Upper lobe of right lung (tissue), 1 donor: ENCODE measurements around the gene DNAJB6. TPM values are rescaled to one million over a fixed set of nuclear protein-coding genes. Genes with fewer than 3 reads are reported as not detected.
A peak's percentile ranks its signal among the peaks of the same experiment; 100 is the strongest.

ENCODE experiments used
- ATAC-seq: fragments of 200-7000 bp; cut with Tn5 transposase; one replicate; pipeline ENCODE4 v1.9.1; 2020; ENCODE audit warnings: mild to moderate bottlenecking, moderate library complexity
- DNase-seq: peaks from one replicate; pipeline ENCODE4 v3.0.0-alpha.2; 2020
- H3K27ac ChIP-seq: fragments of 200-600 bp; one replicate; pipeline ENCODE4 v1.8.0; 2022
- H3K27me3 ChIP-seq: fragments of 200-600 bp; one replicate; pipeline ENCODE4 v1.8.0; 2022; ENCODE audit warnings: mild to moderate bottlenecking
- H3K36me3 ChIP-seq: fragments of 200-600 bp; one replicate; pipeline ENCODE4 v1.8.0; 2022
- H3K4me1 ChIP-seq: fragments of 200-600 bp; one replicate; pipeline ENCODE4 v1.8.0; 2022
- H3K4me3 ChIP-seq: fragments of 200-600 bp; one replicate; pipeline ENCODE4 v1.8.0; 2022; ENCODE audit warnings: mild to moderate bottlenecking
- H3K9me3 ChIP-seq: fragments of 200-600 bp; one replicate; pipeline ENCODE4 v1.8.0; 2022
- intact Hi-C: fragments of 100-400 bp; cut with DNase I; formaldehyde crosslinking; loops from one replicate; pipeline ENCODE4 v1.11.0; 2022
- total RNA-seq: library from RNA; stranded (reverse); fragmentation: NEBNext Ultra II Directional; extraction: Animal tissue kit (Norgen Biotek cat#: 25700); gene quantifications from one replicate; pipeline ENCODE4 v1.2.1, GENCODE V29; 2021
- TF ChIP-seq, protein P1 (sequence below): fragments of 200-600 bp; IDR thresholded peaks from one replicate; pipeline ENCODE4 v1.8.0; 2022; ENCODE audit warnings: antibody characterized with exemption
- donor health status: DM: no; HTN: yes; CAD: no; lungs with severe emphysema.

Gene DNAJB6
- total RNA-seq, 1 donor from 2014 or later = 95.8 TPM

DNA sequence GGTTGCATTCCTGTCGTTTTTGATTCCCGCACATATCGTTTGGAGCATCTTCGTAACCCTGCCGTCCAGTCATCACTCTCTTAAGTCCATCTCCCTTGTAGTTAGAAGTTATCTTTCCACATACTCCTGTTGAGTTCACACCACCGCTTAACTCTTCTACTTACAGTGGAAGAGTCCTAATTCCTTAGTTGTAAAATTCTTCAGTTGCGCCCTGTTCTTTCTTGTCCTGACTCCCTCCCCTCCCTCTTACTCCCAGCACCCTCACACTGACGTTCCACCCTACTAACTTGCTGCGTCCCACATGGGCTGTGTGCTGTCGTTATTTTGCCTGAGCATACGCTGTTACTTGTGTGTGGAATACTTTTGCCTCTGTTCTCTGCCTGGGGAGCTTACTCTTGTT lies 11.7 kb downstream of the DNAJB6 start:
- TF ChIP-seq, protein P1, sequence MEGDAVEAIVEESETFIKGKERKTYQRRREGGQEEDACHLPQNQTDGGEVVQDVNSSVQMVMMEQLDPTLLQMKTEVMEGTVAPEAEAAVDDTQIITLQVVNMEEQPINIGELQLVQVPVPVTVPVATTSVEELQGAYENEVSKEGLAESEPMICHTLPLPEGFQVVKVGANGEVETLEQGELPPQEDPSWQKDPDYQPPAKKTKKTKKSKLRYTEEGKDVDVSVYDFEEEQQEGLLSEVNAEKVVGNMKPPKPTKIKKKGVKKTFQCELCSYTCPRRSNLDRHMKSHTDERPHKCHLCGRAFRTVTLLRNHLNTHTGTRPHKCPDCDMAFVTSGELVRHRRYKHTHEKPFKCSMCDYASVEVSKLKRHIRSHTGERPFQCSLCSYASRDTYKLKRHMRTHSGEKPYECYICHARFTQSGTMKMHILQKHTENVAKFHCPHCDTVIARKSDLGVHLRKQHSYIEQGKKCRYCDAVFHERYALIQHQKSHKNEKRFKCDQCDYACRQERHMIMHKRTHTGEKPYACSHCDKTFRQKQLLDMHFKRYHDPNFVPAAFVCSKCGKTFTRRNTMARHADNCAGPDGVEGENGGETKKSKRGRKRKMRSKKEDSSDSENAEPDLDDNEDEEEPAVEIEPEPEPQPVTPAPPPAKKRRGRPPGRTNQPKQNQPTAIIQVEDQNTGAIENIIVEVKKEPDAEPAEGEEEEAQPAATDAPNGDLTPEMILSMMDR = no peak
- peaks cover 56% of the 10 kb centered on the region for H3K4me1 ChIP-seq
- no peak for ATAC-seq
- no peaks in the 10 kb centered on the region for H3K36me3 ChIP-seq
- no peaks in the 10 kb centered on the region for H3K9me3 ChIP-seq
- no peak overlapping the region for H3K27ac ChIP-seq
- DNase-seq = no peak
- intact Hi-C loops = no loop called here
- H3K4me3 ChIP-seq = no peak overlapping the region
- H3K27me3 ChIP-seq = no peaks in the 10 kb centered on the region

DNA sequence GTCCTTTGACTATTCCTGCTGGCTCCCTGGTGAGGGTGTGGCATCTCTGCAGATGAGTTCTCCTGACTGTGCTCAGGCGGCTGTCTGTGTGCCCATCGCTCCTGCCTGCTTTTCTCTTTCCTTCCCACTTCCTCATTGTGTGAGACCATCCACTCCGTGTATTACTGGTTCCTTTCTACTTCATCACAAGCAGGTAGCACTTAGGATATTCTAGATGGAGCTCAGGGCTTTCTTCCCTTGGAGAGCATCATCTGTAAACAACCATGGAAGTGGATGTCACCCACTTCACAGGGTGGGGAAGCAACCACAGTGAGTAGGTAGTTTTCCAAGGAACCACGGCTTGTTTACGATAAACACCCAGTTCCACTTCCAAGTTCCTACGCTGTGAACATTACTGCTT lies 15.7 kb downstream of the DNAJB6 start:
- H3K27me3 ChIP-seq = no peaks in the 10 kb centered on the region
- no peak for DNase-seq
- H3K4me3 ChIP-seq = no peak overlapping the region
- peak; percentile 66 for ATAC-seq
- H3K27ac ChIP-seq = no peak overlapping the region
- intact Hi-C loops = no loop called here
- H3K36me3 ChIP-seq = no peaks in the 10 kb centered on the region
- H3K9me3 ChIP-seq = no peaks in the 10 kb centered on the region
- H3K4me1 ChIP-seq = peaks cover 65% of the 10 kb centered on the region
- TF ChIP-seq, protein P1 = no peak

DNA sequence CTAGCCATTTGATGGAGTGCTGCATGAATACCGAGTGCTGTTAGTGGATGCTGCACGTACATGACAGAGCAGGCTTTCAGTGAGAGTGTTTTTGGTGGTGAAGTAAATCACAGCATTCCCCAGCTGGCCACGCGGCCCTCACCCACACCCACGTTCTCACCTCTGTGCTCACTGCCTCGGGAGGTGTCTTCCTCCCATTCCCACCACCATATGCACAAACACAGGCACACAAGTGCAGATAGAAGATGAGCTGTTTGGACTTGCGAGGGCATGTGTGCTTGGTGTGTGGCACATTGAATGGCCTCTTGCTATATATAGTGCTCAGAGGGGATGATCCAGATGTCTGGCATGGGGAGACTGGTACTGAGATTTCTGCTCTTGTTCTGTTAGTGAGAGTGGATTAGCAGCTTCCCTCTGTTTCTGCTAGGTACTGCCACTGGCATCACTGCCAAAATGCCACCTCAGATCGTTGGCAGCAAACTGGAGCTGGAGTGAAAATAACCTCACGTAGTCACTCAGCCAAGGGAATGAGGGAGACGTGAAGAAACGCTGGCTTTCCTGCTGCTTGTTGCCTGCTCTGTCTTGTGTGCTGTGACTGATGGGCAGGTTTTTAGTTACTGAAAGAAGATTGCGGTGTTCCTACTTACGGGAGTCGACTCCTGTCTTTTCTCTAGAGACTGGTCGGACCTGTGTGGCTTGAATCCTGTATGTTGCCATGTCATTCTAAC lies 19.1 kb downstream of the DNAJB6 start:
- ATAC-seq (peak; percentile 20), DNase-seq (no peak)
- Histone ChIP-seq H3K27ac (no peak overlapping the region), H3K9me3 (no peaks in the 10 kb centered on the region), H3K4me1 (peaks cover 50% of the 10 kb centered on the region), H3K36me3 (peaks cover 27% of the 10 kb centered on the region), H3K27me3 (no peaks in the 10 kb centered on the region), H3K4me3 (no peak overlapping the region)
- intact Hi-C loops = no loop called here
- TF ChIP-seq, protein P1 = no peak

DNA sequence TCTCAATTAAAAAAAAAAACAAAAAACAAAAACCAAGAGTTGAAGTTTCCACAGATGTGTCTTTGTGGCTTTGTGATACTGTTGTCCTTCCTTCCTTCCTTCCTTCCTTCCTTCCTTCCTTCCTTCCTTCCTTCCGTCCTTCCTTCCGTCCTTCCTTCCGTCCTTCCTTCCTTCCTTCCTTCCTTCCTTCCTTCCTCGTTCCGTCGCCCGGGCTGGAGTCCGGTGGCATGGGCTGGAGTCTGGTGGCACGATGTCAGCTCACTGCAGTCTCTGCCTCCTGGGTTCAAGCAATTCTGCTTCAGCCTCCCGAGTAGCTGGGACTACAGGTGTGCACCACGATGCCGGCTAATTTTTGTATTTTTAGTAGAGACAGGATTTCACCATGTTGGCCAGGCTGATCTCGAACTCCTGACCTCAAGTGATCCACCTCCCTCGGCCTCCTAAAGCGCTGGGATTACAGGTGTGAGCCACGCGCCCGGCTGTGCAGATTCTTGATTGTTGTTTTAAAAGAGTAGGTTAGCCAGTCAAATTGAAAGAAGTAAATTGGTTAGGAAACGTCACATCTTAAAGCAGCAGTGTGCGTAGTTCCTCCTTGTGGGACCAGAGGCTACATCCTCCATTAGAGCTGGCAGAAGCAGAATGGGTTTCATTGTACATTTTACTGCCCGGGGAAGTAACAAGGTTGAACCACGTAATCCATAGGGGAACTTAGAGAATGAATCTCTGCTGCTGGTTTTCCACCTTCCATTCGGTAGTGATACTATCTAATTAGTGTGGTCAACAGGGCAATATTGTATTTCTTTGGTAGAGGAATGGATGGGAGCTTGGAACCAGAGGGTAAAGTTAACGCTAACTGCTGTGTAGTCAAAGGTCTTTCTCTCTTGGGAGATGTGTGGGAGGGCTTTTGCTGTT lies 20.6 kb downstream of the DNAJB6 start:
- intact Hi-C loops = no loop called here
- Histone ChIP-seq H3K4me1 (peaks cover 43% of the 10 kb centered on the region), H3K27me3 (no peaks in the 10 kb centered on the region), H3K9me3 (no peaks in the 10 kb centered on the region), H3K27ac (no peak overlapping the region), H3K4me3 (no peak overlapping the region), H3K36me3 (peaks cover 41% of the 10 kb centered on the region)
- no peak for DNase-seq
- TF ChIP-seq, protein P1 = no peak
- peak; percentile 64 for ATAC-seq

DNA sequence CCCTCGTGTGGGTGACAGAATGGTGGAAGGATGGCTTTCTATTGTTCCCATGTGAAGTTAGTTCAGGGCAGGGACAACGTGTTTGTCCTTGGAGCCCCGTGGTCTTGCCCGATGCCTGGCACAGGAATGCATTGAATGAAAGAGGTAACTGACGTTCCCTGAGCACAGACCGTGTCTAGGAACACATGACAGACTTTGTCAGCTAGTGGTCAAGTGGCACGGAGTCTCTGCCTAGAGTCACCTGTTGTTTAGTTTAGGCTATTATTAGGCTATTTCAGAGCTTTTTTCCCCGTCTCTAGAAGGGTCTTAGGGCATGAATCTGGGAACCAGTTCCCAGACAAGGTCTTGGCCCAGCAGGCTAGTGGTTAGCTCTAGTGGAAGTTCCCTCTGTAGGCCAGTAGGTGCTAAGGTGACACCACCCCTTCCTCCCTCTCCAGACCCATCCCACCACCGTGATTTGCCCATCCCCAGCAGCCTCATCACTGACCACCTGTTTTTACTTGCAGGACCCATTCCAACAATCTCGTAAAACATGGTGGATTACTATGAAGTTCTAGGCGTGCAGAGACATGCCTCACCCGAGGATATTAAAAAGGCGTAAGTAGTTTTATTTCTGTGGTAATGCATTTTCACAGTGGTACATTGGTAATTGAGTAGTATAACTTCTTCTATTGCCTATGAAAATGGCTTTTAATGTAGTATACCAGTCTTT lies 21.4 kb downstream of the DNAJB6 start:
- no peaks in the 10 kb centered on the region for H3K9me3 ChIP-seq
- no peak overlapping the region for H3K4me3 ChIP-seq
- no peaks in the 10 kb centered on the region for H3K27me3 ChIP-seq
- ATAC-seq (no peak), DNase-seq (no peak)
- H3K36me3 ChIP-seq = peaks cover 49% of the 10 kb centered on the region
- intact Hi-C loops = no loop called here
- H3K27ac ChIP-seq = no peak overlapping the region
- TF ChIP-seq, protein P1 = no peak
- H3K4me1 ChIP-seq = peaks cover 35% of the 10 kb centered on the region
